ENCODE measurements around the gene HELT.
"Not testable (repeated sequence)": the region's sequence is repeated elsewhere in the genome, so short reads cannot be mapped to it uniquely, and the experiment has no call there.

DNA sequence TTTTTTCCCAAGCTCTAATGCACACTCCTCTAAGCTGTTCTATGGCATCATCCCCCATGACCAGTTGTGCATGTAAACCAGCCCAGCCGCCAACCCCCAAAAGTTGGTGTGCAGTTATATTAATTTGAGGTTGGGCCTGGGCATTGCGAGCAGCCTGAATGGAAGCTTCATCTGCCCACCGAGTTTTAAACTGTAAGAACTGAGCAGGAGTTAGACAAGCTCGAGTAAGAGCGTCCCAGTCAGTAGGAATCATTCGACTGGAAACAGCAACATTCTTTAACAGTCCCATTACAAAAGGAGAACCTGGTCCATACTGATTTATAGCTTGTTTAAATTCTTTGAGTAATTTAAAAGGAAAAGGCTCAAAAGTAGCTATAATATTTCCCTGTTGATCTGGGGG is 32.0 kb downstream of the HELT start:
- not testable (repeated sequence) for TF ChIP-seq CSDC2 (CRISPR knock-in tag; IDR thresholded peaks at IDR 0.05); PPARA (CRISPR knock-in tag; IDR thresholded peaks at IDR 0.05; ENCODE audit: borderline replicate concordance); RARB (CRISPR knock-in tag; IDR thresholded peaks at IDR 0.05)
- TF ChIP-seq, protein P1, sequence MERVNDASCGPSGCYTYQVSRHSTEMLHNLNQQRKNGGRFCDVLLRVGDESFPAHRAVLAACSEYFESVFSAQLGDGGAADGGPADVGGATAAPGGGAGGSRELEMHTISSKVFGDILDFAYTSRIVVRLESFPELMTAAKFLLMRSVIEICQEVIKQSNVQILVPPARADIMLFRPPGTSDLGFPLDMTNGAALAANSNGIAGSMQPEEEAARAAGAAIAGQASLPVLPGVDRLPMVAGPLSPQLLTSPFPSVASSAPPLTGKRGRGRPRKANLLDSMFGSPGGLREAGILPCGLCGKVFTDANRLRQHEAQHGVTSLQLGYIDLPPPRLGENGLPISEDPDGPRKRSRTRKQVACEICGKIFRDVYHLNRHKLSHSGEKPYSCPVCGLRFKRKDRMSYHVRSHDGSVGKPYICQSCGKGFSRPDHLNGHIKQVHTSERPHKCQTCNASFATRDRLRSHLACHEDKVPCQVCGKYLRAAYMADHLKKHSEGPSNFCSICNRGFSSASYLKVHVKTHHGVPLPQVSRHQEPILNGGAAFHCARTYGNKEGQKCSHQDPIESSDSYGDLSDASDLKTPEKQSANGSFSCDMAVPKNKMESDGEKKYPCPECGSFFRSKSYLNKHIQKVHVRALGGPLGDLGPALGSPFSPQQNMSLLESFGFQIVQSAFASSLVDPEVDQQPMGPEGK (CRISPR knock-in tag; IDR thresholded peaks at IDR 0.05; ENCODE audit: borderline replicate concordance) = not testable (repeated sequence)
